KOPT-K1 (cell line): Measurements from ENCODE around the gene PTPRC.

Experiments used
- H3K27ac ChIP-seq: fragments of 200-600 bp; sonication (generic); 2 replicates; pipeline ENCODE4 v1.5.1; 2016; ENCODE audit warnings: antibody characterized with exemption, mild to moderate bottlenecking, low read depth, low read length; ENCODE audit not compliant: poor library complexity, severe bottlenecking
- H3K36me3 ChIP-seq: fragments of 200-600 bp; sonication (generic); 2 replicates; pipeline ENCODE4 v1.5.1; 2017; ENCODE audit warnings: antibody characterized with exemption, mild to moderate bottlenecking, low read length, moderate library complexity; ENCODE audit not compliant: insufficient read depth
- H3K9me3 ChIP-seq: fragments of 200-600 bp; sonication (generic); 2 replicates; pipeline ENCODE4 v1.5.1; 2017; ENCODE audit warnings: antibody characterized with exemption, low read length, mild to moderate bottlenecking; ENCODE audit not compliant: insufficient read depth, poor library complexity, severe bottlenecking

The PTPRC gene

GRCh38 chr1:198647055-198647454 is 8.2 kb downstream of the PTPRC start:
- Histone ChIP-seq H3K9me3 (no peaks in the 10 kb centered on the region), H3K27ac (peak overlapping the region; percentile 14), H3K36me3 (peaks cover 20% of the 10 kb centered on the region; the same call in 1 of the 2 replicates)

- Histone ChIP-seq H3K27ac (peak overlapping the region; percentile 48), H3K36me3 (peaks cover 13% of the 10 kb centered on the region; the same call in 1 of the 2 replicates), H3K9me3 (no peaks in the 10 kb centered on the region)
Measured at GRCh38 chr1:198648592-198648991, 9.8 kb downstream of the PTPRC start.

- no peaks in the 10 kb centered on the region for H3K9me3 ChIP-seq
- peaks cover 11% of the 10 kb centered on the region; the same call in 1 of the 2 replicates for H3K36me3 ChIP-seq
- H3K27ac ChIP-seq: peak overlapping the region; percentile 48
Measured at GRCh38 chr1:198649232-198649967, 10.6 kb downstream of the PTPRC start.

- Histone ChIP-seq H3K27ac (peak overlapping the region; percentile 48), H3K36me3 (peaks cover 11% of the 10 kb centered on the region; the same call in 1 of the 2 replicates), H3K9me3 (no peaks in the 10 kb centered on the region)
Measured at GRCh38 chr1:198649968-198650338, 11.1 kb downstream of the PTPRC start.

- no peaks in the 10 kb centered on the region for H3K9me3 ChIP-seq
- H3K36me3 ChIP-seq: peaks cover 11% of the 10 kb centered on the region; the same call in 1 of the 2 replicates
- H3K27ac ChIP-seq: peak overlapping the region; percentile 48
Measured at GRCh38 chr1:198650506-198650905, 11.7 kb downstream of the PTPRC start.

- H3K9me3 ChIP-seq: no peaks in the 10 kb centered on the region
- H3K27ac ChIP-seq: peak overlapping the region; percentile 48
- peaks cover 8% of the 10 kb centered on the region; the same call in 1 of the 2 replicates for H3K36me3 ChIP-seq
Measured at GRCh38 chr1:198651650-198652400, 13.0 kb downstream of the PTPRC start.

- H3K36me3 ChIP-seq: peaks cover 3% of the 10 kb centered on the region; the same call in 1 of the 2 replicates
- H3K27ac ChIP-seq: peak overlapping the region; percentile 83
Measured at GRCh38 chr1:198653808-198654413, 15.1 kb downstream of the PTPRC start.

GRCh38 chr1:198655459-198656121 is 16.8 kb downstream of the PTPRC start:
- H3K36me3 ChIP-seq: no peaks in the 10 kb centered on the region; the same call in 1 of the 2 replicates
- peak overlapping the region; percentile 83 for H3K27ac ChIP-seq

More at GRCh38 chr1:198653808-198654413, 15.1 kb downstream of the PTPRC start:
- no peaks in the 10 kb centered on the region for H3K9me3 ChIP-seq

GRCh38 chr1:198656500-198656932 is 17.7 kb downstream of the PTPRC start:
- Histone ChIP-seq H3K9me3 (no peaks in the 10 kb centered on the region), H3K36me3 (no peaks in the 10 kb centered on the region; the same call in 1 of the 2 replicates), H3K27ac (peak overlapping the region; percentile 83)

More at GRCh38 chr1:198655459-198656121, 16.8 kb downstream of the PTPRC start:
- no peaks in the 10 kb centered on the region for H3K9me3 ChIP-seq

- Histone ChIP-seq H3K36me3 (peaks cover 2% of the 10 kb centered on the region; the same call in 1 of the 2 replicates), H3K27ac (peak overlapping the region; percentile 83), H3K9me3 (no peaks in the 10 kb centered on the region)
Measured at GRCh38 chr1:198657550-198658064, 18.8 kb downstream of the PTPRC start.

- Histone ChIP-seq H3K36me3 (peaks cover 8% of the 10 kb centered on the region), H3K9me3 (no peaks in the 10 kb centered on the region), H3K27ac (peak overlapping the region; percentile 56)
Measured at GRCh38 chr1:198660341-198661261, 21.8 kb downstream of the PTPRC start.

GRCh38 chr1:198662821-198663220 is 24.0 kb downstream of the PTPRC start:
- peak overlapping the region; percentile 38 for H3K27ac ChIP-seq
- H3K9me3 ChIP-seq: no peaks in the 10 kb centered on the region
- peaks cover 11% of the 10 kb centered on the region for H3K36me3 ChIP-seq

GRCh38 chr1:198664068-198664788 is 25.4 kb downstream of the PTPRC start:
- H3K27ac ChIP-seq: peak overlapping the region; percentile 64
- H3K36me3 ChIP-seq: peaks cover 11% of the 10 kb centered on the region
- H3K9me3 ChIP-seq: no peaks in the 10 kb centered on the region
